Neural cell (in vitro differentiated cells): Measurements from ENCODE around the gene CLEC20A.

Experiments used
- CTCF ChIP-seq: fragments of 450-650 bp; IDR thresholded peaks from 2 replicates; pipeline ENCODE4 v1.5.1; 2014; ENCODE audit warnings: antibody characterized with exemption, mild to moderate bottlenecking, moderate library complexity; ENCODE audit not compliant: poor library complexity, severe bottlenecking
- EP300 ChIP-seq: fragments of 450-650 bp; conservative IDR thresholded peaks from 2 replicates; pipeline ENCODE4 v1.6.1; 2014; ENCODE audit warnings: antibody characterized with exemption, mild to moderate bottlenecking, moderate library complexity; ENCODE audit not compliant: poor library complexity, severe bottlenecking
- EZH2 ChIP-seq: fragments of 200-600, 300-800 bp; shearing (Covaris generic), sonication (generic); IDR thresholded peaks from 2 replicates; pipeline ENCODE4 v1.6.1; 2014; ENCODE audit warnings: antibody characterized with exemption, low read length, borderline replicate concordance, mild to moderate bottlenecking; ENCODE audit not compliant: insufficient read depth, poor library complexity, severe bottlenecking
- MXI1 ChIP-seq: fragments of 450-650 bp; conservative IDR thresholded peaks from 2 replicates; pipeline ENCODE4 v1.6.1; 2014; ENCODE audit warnings: antibody characterized with exemption, mild to moderate bottlenecking; ENCODE audit not compliant: poor library complexity, severe bottlenecking
- POLR2AphosphoS5 ChIP-seq: IDR thresholded peaks from 2 replicates; pipeline ENCODE4 v1.6.1; 2012
- RAD21 ChIP-seq: fragments of 450-650 bp; conservative IDR thresholded peaks from 2 replicates; pipeline ENCODE4 v1.6.1; 2014; ENCODE audit warnings: antibody characterized with exemption, mild to moderate bottlenecking, moderate library complexity
- REST ChIP-seq: IDR thresholded peaks from 2 replicates; pipeline ENCODE4 v1.6.1; 2012; ENCODE audit warnings: borderline replicate concordance
- SMC3 ChIP-seq: fragments of 450-650 bp; conservative IDR thresholded peaks from 2 replicates; pipeline ENCODE4 v1.6.1; 2014; ENCODE audit warnings: antibody characterized with exemption, mild to moderate bottlenecking, moderate library complexity; ENCODE audit not compliant: poor library complexity
- TAF1 ChIP-seq: IDR thresholded peaks from 2 replicates; pipeline ENCODE4 v1.6.1; 2012; ENCODE audit warnings: low read depth

- TF ChIP-seq REST, result no peak
- no peak for TF ChIP-seq CTCF
- no peak for TF ChIP-seq POLR2AphosphoS5
- no peak for TF ChIP-seq EP300
- no peak for TF ChIP-seq EZH2
- no peak for TF ChIP-seq MXI1
- TF ChIP-seq SMC3, result no peak
- no peak for TF ChIP-seq RAD21
- TF ChIP-seq TAF1, result no peak
Observed at GRCh38 chr1:178458203-178458602, 38.6 kb downstream of the CLEC20A start.
